C4-2B (cell line): ENCODE results near the gene PDCD1LG2.

Source experiments
- CTCF ChIP-seq: fragments of 450-650 bp; conservative IDR thresholded peaks from 2 replicates; pipeline ENCODE4 v1.5.1; 2017; ENCODE audit warnings: mild to moderate bottlenecking
- ZFX ChIP-seq: fragments of 450-650 bp; IDR thresholded peaks from 2 replicates; pipeline ENCODE4 v1.6.1; 2017

GRCh38 chr9:5518937-5519319, 8.6 kb downstream of the PDCD1LG2 start:
- no peak for TF ChIP-seq CTCF
- no peak for TF ChIP-seq ZFX
